Posterior cingulate gyrus (tissue), 11 donors: ENCODE data around the gene ONECUT3.
"Not testable (repeated sequence)": the region's sequence is repeated elsewhere in the genome, so short reads cannot be mapped to it uniquely, and the experiment has no call there.

Experiments used
- DNase-seq, 10 donors: peaks; one replicate each; pipeline versions ENCODE4 v3.0.0 to v3.0.0-alpha.2; 2020 to 2021; ENCODE audit warnings: mixed read lengths in 3 of 10
- intact Hi-C: fragments of 100-400 bp; cut with DNase I; formaldehyde crosslinking; loops from one replicate; pipeline ENCODE4 v1.15.1; 2023

Gene ONECUT3

DNA sequence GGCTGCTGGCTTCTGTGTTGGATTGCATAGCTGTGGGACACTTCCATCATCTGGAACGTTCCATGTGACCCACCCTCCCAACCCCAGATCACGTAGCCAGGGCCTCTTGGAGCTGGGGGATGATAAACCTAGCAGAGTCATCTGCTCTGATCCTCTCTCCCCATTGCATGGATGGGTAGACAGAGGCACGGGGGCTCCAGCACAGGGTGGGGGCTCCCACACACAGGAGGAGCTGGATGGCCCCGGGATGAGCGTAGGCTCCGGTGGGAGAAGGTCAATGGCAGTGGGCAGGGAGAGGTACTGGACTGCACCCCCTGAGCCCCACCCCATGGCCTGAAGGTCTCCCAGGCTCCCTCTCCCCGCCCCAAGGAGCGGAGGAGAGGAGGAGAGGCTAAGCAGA is 33.4 kb downstream of the ONECUT3 start:
- no peak for DNase-seq
- intact Hi-C loops, result no loop called here

DNA sequence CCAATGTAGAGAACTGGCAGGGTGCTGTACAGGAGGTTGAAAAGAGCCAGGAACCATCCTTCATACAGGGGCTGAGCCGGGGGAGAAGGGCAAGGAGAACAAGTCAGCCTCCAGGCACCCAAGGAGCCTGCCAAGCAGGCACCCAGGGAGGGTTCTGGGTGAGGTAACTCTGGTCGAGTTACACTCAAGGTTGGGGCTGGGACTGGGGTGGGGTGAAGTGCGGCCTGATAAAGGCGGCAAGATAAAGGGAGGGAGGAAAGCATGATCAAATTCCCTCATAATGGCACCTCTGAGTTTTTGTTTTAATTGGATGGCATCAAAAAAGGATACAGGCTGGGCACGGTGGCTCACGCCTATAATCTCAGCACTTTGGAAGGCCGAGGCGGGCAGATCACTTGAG is 33.8 kb downstream of the ONECUT3 start:
- intact Hi-C loops, result no loop called here
- no peak for DNase-seq

DNA sequence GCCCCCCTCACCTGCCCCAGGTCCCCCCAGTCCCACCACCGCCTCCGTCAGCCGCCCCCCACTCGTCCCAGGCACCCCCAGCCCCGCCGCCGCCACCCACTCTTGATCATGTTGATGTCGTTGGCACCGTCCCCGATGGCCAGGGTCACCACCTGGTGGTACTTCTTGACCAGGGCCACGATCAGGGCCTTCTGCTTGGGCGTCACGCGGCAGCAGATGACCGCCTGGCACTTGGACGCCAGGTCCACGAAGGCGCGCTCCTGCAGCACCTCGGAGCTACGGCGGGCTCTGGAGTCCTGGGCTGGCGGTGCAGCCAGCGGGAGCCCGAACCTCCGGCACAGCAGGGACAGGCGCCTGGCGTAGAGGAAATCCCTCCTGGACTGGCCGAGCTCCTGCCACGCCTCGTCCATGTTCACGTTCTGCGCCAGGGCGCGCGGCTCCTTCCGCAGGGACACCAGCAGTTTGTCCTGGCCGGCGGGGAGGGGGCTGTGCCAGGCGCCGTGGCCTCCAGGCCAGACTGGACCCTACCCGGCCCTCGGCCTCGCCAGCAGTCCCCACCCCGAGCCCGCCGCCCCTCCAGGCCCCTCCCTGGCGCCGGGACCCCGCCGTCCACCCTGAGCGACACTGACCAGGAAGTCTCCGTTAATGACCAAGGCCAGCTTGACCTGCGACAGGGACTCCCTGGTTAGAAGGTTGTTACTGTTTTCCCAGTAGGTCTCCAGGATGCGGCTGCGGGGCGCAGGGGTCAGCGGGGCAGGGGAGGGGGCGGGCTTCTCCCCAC is 36.1 kb downstream of the ONECUT3 start:
- DNase-seq, result no peak
- intact Hi-C loops, result no loop called here

DNA sequence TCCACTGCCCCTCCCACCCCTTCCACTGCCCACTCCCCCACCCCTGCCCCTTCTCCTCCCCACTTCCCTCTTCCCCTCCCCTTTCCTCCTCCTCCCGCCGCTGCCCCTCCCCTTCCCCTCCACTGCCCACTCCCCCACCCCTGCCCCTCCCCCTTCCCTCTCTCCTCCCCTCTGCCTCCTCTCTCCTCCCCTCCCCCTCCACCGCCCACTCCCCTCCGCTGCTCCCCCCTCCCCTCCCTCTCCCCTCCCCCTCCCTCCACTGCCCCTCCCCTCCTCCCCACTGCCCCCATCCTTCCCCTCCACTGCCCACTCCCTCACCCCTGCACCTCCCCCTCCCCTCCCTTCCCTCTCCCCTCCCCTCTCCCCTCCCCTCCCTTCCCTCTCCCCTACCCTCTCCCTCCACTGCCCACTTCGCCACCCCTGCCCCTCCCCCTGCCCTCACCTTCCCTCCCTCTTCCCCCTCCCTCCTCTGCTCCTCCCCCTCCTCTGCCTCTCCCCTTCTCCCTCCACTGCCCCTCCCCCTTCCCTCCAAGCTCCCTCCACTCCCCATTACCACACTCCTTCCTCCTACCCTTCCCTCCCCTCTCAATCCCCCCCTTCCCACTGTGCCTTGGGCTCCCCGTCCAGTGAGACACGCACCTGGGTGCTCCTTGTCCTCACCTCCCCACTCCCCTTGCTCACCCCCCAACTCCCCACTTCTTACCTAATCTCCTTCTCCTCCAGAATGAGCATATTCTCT is 36.9 kb downstream of the ONECUT3 start:
- no peak for DNase-seq
- intact Hi-C loops, result no loop called here

DNA sequence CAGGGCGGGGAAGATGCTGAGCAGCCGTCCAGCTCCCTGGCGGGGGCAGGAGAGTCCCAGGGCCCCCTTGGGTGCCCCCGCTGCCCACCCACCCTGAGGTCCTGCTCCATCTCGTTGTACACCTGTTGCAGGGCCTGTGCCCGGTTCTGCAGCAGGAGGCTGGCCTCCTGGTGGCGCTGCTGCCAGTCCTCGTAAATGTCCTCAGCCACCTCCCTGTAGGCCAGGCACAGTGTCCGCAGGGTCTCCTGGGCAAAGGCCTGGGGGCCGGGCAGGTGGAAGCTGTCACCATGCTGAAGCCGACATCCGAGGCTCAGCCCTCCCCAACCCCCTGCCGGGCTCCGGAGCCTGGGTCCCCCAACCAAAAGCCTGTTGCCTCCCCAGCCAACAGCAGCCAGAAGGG is 38.6 kb downstream of the ONECUT3 start:
- intact Hi-C loops, result no loop called here
- no peak for DNase-seq

DNA sequence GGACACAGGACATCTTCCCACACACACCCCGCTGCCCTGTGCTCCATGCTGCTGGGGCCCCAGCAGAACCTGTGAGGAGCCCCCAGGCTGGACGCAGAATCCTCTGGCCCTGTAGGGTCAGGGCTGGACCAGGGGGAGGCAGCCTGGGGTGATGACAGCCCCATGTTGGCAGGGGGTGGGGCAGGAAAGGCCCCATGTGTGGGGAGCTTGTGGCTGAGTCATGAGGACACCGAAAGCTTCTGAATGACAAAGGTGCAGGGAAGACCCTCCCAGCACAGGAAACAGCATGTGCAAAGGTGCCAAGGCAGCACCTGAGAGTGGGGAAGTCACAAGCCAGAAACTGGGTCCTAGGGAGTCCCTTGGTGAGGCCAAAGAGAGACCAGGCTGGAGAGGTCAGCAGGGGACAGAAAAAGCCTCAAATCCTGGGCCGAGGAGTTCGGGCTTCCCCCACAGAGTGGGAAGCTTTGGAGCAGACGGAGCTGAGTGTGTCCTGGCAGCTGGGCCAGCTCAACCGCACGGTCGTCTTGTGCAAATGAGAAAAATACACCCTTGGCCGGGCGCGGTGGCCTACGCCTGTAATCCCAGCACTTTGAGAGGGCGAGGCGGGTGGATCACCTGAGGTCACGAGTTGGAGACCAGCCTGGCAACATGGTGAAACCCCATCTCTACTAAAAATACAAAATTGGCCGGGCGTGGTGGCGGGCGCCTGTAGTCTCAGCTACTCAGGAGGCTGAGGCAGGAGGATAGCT is 41.3 kb downstream of the ONECUT3 start:
- intact Hi-C loops, result no loop called here
- DNase-seq, result no peak

DNA sequence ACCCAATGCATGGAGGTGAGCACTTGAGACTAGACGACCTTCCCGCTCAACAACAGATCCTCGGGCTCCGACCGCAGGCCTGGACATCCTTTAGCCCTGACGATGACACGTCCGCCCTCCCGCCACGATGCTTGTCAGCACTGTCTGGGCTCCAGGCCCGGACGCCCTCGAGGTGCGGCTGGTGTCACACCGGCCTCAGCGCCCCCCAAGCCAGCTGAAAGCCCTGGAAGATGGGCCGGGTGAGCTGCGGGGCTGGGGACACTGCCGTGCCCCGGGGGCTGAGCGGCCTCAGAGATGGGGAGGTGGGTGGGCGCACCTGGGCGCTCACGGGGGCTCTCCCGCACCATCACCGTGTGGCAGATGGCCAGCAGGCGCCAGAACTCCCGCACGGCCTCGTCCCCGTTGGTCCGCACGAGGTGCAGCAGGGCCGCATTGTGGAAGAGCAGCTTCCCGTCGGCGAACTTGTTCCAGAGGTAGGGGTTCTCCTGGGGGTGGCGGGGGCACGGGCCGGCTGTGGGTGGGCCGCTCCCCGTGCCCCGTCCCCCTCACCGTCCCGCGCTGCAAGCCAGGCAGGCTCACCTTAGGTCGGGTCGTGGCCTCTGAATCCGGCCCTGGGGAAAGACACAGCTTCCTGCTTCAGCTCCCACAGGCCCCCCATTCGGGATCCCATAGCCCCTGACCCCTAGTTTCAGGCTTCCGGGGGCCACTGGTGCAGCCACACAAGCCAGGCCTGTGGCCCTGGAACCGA is 43.3 kb downstream of the ONECUT3 start:
- peak in 1 of 10 donors; percentile 76 for DNase-seq
- intact Hi-C loops, result no loop called here

DNA sequence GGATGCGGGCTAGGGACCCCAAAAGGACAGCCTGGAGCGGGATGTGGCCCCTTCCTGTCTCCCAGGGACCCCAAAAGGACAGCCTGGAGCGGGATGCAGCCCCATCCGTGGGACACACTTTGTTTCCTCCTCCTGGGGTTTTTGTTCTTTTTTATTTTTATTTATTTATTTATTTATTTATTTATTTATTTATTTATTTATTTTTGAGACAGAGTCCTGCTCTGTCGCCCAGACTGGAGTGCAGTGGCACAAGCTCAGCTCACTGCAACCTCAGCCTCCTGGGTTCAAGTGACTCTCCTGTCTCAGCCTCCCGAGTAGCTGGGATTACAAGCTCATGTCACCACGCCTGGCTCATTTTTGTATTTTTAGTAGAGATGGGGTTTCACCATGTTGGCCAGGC is 44.0 kb downstream of the ONECUT3 start:
- DNase-seq, intact Hi-C loops: not testable (repeated sequence)

DNA sequence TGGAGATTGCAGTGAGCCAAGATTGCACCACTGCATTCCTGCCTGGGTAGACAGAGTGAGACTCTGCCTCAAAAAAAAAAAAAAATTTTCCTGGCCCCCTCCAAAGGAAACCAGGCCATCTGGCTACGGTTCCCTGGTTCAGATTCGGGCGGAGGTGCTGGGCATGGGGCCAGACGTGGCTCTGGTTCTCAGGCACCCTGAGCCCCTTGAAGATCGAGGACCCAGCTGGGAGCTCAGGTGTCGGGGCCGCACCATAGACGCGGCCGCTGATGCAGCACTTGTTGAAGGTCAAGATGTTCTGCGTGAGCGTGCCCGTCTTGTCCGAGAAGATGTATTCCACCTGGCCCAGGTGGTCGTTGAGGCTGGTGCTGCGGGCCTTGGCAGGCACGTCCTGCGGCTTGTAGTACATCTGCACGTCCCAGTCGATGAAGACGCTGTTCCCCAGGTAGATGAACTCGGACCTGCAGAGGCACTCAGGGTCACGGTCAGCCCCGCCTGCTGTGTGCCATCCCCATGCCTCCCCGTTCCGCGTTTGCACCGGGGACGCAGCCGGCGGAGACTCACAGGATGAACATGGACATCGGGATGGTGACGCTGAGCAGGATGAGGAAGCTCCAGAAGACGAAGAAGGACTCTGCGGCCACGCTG is 46.5 kb downstream of the ONECUT3 start:
- intact Hi-C loops, result no loop called here
- DNase-seq, result peak in 1 of 10 donors; percentile 80

DNA sequence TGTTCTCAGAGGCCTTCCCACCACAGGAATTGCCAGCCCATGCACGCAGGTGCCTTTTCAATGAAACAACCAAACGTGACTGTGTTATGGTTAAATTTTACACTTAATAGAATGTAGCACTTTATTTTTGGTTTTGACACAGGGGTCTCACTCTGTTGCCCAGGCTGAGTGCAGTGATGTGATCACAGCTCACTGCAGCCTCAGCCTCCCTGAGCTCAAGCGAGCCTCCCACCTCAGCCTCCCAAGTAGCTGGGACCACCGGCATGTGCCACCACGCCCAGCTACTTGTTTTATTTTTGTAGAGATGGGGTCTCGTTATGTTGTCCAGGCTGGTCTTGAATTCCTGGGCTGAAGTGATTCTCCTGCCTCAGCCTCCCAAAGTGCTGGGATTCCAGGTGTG is 51.6 kb downstream of the ONECUT3 start:
- intact Hi-C loops, result no loop called here
- DNase-seq, result no peak

DNA sequence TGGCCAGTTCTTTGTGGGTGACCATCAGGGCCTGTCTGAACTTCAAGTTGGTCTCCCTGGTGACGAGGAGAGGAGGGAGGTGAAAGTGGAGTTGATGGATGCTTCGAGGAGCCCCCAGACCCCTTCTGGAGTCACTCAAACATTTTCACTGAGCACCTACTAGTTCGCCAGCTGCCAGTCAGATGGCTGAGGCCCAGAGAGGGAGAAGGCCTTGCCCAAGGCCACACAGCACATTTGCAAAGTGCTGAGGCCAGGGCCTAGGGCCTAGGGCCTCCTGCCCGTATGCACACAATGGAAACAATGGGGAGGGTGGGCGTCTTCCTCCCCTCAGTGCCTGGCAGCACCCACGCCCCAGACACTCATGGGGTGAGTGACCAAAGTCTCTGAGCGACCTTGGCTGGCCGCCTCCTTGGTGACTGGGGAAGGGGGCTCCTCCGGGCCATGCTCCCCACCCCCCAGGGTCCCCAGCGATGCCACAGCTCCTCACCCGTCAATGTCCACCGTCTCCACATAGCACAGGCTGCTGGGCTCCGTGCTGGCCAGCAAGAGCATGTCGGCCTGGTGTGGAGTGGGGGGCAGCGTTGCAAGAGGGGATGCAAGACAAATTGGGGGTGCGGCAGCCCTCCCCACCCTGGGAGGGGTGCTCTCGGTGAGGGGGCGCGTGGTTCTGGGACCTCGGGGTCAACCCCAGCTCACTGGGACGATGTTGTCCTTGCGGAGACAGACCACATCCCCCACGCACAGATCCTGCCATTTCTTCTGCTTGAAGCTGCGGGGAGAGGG is 52.3 kb downstream of the ONECUT3 start:
- intact Hi-C loops, result no loop called here
- peak in 1 of 10 donors; percentile 68 for DNase-seq

DNA sequence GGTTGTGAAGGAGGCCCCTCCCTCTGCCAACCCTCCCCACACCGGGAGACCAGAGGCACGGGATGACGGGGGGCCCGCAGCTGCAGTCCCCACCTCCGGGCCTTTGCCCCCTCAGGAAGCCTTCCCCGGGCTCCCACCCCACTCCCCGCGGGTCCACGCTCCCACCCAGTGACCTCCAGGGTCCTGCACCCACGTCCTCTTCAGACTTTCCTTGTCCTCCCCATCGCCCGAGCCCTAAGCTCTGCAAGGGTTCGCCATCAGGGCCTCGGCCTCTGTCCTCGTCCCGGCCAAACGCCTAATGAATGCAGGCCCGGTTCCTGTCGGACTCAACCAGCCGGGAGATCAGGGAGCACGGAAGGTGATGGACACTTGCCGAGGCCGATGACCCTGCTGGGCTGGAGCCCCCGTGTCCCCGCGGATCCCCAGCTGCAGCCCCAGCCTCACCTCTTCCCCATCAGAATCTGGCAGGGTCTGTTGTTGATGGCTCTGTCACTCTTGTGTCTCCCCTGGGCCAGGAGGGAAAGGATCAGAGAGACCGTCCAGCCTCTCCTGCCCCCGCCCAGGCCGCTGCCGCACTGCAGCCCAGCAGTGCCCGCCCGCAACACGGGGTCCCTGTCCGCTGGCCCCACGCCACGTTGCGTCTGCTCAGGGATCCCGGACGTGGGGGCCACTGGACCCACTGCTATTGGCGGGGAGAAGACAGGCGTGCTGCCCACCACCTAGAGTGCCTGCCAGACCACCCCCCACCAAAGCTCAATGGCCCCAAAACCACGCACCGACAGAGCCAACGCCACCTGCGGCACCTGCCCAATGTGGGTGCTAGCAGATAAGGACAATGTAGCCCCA is 53.1 kb downstream of the ONECUT3 start:
- intact Hi-C loops, result no loop called here
- peak in 1 of 10 donors; percentile 73 for DNase-seq

DNA sequence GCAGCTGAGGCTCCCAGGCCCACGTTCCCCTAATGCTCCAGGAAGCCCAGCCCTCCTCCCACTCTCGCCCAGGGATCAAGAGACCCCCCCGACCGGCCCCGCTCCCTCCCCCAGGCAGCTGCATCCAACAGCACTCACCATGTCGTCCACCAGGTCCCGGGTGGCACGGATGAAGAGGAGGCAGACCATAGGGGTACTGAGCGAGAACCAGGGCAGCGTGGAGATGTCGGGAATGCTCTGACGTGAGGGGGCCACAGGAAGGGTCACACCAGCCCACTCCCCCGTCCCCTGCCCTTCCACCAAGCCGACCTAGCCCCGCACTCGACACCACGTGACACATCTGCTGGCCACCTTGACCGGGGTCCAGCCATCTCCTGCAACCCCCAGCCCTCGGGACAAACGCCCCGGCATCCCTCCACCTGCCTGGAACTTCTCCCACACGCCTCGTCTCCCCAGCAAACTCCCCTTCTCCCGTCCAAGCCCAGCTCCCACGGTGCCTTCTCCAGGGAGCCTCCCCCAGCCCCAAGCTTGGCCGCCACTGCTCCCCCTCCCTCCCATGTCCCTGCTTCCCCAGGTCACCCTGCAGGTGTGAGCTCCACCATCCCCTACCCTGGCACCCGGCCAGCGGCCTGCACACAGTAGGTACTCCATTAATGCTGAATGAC is 53.9 kb downstream of the ONECUT3 start:
- DNase-seq, result no peak
- intact Hi-C loops, result no loop called here

DNA sequence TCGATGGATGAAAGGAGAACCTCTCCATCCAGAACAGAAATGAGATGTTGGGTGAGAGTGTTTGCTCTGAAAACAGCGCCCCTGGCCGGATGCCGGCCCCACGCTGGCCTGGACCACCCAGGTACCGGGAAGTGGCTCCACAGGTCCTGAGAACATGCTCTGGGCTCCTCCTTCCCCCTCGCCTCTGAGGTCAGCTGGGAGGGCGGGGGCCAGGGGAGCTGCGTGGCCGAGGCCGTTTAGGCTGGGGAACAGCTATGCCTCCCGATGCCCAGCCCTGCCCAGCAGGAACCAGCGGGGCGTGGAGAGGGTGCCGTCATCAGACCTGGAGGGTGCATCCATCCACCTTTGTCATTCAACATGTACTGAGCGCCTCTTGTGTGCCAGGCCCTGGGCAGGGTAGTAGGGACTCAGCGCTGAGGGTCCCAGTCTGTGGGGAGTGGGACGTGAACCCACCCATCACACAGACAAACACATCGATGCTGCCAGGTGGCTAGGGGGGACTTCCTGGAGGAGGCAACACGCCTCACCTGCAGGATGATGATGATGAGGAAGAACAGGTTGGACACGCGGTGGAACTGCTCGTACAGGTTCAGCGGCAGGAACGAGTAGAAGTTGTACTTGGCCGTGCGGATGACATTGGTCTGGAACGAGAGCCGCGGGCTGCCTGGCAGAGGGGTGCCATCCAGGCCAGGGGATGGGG is 54.5 kb downstream of the ONECUT3 start:
- intact Hi-C loops, result no loop called here

DNA sequence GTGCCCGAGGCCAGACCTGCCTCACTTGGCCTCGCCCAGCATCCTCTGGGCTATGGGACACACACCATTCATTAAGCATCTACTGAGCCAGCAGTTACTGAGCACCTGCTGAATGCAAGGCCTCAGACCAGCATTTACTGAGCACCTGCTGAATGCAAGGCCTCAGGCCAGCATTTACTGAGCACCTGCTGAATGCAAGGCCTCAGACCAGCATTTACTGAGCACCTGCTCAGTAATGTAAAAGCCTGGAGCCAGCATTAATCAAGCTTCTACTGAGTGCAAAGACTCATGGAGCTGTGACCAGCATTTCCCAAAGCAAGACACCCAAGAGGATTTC is 55.1 kb downstream of the ONECUT3 start:
- DNase-seq, result no peak
- intact Hi-C loops, result no loop called here

More for the DNA sequence above, 54.5 kb downstream of the ONECUT3 start:
- no peak for DNase-seq

DNA sequence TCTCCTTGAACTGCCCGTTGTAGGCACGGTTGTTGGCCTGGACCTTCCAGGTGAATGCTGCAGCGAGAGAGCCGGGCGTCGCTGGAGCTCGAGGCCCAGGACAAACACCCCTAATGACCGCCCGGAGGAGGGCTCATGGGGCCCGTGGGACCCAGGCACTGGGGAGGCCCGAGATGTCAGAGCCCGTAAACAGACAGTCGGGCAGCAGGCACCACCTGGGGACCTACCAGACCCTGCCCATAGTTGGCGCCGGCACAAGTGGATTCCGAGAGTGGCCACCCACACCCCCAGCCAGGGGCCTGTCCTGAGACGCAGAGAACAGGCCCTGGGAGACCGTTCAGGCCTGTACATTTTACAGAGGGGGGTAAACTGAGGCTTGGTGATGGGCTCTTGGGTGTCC is 56.4 kb downstream of the ONECUT3 start:
- intact Hi-C loops, result no loop called here
- DNase-seq, result no peak

DNA sequence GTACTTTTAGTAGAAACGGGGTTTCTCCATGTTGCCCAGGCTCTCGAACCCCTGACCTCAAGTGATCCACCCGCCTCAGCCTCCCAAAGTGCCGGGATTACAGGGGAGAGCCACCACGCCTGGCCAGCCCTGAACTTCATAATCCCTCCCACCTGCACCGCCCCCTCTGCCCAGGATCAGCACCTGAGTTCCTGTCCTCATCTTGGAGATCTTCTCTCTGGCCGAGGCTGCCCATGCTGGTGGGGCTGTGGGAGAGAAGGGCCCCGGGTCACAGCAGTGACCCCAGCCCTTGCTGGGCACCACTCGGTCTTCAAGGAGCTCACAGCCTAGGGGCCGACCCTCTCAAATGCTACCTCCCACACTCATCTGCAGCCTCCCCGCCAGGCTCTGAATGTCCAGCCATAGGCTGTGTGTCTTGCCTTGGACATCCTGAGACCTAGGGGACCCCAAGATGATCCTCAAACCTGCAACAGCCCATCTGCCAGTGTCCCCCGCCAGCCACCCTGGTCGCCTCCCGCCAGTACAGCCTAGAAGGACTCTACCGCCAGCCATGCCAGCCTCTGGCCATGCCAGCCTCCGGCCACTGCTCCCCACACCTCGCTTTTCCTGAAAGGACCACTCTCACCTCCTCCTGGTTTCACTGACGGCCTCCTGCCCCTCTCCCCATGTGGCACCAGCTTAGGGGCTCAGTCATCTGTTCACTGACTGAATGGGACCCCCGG is 57.3 kb downstream of the ONECUT3 start:
- intact Hi-C loops, result no loop called here
- DNase-seq, result no peak
